ENCODE results near the gene FRAT2.

GRCh38 chr10:97362310-97363033 lies 27.9 kb upstream of the FRAT2 start:
- TF ChIP-seq TAF1 (IDR thresholded peaks at IDR 0.05; ENCODE audit: low read depth) (no peak), USF1 (IDR thresholded peaks at IDR 0.05) (no peak), YY1 (IDR thresholded peaks at IDR 0.05; ENCODE audit: low read depth) (no peak), FOXM1 (IDR thresholded peaks at IDR 0.05; ENCODE audit: borderline replicate concordance, low read depth) (no peak), EGR1 (IDR thresholded peaks at IDR 0.05) (no peak), EP300 (IDR thresholded peaks at IDR 0.05; ENCODE audit: borderline replicate concordance) (no peak), REST (IDR thresholded peaks at IDR 0.05; ENCODE audit: low read depth) (no peak)
